Epithelial cell of proximal tubule (primary cell): ENCODE data around the gene VAV3. TPM values are rescaled to one million over a fixed set of nuclear protein-coding genes. Genes with fewer than 3 reads are reported as not detected.
"Not testable (repeated sequence)": the region's sequence is repeated elsewhere in the genome, so short reads cannot be mapped to it uniquely, and the experiment has no call there.

Experiments used
- DNase-seq: peaks from one replicate; pipeline ENCODE4 v3.0.0-alpha.2; 2011; ENCODE audit warnings: low read depth
- H3K4me3 ChIP-seq: 2 replicates; pipeline ENCODE4 v1.5.1; 2011; ENCODE audit warnings: low read depth, mild to moderate bottlenecking, low read length
- total RNA-seq: library from RNA; depleted of rRNA; stranded (reverse); fragments of >200 nt; gene quantifications from 2 replicates; pipeline ENCODE4 v1.2.3, GENCODE V29; 2015
- TF ChIP-seq, protein P1 (sequence below): conservative IDR thresholded peaks from 2 replicates; pipeline ENCODE4 v1.5.1; 2012; ENCODE audit warnings: low read depth, mild to moderate bottlenecking, low read length

The VAV3 gene
- total RNA-seq, 1 donor from 2014 or later, result 9.7 TPM

DNA sequence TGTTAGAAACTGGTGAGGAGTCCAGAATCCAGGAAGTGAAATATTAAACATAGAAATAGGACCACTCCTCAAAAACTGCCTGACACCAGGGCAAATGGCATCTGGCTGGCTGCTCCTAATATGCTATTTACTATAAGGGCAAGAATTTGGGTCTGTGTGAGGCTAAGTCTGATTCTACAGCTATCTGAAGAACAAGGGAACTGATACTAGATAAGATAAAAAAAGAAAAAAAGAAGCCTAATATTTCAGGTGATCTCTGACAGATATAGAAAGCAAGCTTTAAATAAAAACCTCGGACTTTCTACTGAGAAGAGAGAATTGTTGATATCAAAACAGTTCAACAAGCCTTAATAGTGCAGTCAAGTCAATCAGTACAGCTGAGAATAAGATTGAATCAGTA, 42.1 kb upstream of the VAV3 start:
- no peak for DNase-seq
- no peak overlapping the region for H3K4me3 ChIP-seq
- TF ChIP-seq, protein P1, sequence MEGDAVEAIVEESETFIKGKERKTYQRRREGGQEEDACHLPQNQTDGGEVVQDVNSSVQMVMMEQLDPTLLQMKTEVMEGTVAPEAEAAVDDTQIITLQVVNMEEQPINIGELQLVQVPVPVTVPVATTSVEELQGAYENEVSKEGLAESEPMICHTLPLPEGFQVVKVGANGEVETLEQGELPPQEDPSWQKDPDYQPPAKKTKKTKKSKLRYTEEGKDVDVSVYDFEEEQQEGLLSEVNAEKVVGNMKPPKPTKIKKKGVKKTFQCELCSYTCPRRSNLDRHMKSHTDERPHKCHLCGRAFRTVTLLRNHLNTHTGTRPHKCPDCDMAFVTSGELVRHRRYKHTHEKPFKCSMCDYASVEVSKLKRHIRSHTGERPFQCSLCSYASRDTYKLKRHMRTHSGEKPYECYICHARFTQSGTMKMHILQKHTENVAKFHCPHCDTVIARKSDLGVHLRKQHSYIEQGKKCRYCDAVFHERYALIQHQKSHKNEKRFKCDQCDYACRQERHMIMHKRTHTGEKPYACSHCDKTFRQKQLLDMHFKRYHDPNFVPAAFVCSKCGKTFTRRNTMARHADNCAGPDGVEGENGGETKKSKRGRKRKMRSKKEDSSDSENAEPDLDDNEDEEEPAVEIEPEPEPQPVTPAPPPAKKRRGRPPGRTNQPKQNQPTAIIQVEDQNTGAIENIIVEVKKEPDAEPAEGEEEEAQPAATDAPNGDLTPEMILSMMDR, result no peak

DNA sequence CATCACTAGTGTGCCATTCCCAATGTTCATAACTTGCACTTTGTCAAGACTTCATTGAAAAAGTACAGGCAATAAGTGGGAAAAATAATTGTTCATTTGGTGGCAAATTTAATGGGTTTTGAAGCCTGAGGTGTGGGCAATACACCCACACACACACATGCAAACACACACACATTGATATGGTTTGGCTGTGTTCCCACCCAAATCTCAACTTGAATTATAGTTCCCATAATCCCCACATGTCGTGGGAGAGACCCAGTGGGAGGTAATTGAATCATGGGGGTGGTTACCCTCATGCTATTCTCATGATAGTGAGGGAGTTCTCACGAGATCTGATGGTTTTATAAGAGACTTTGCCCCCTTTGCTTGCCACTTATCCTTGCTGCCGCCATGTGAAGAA, 39.9 kb upstream of the VAV3 start:
- DNase-seq, H3K4me3 ChIP-seq: not testable (repeated sequence)

DNA sequence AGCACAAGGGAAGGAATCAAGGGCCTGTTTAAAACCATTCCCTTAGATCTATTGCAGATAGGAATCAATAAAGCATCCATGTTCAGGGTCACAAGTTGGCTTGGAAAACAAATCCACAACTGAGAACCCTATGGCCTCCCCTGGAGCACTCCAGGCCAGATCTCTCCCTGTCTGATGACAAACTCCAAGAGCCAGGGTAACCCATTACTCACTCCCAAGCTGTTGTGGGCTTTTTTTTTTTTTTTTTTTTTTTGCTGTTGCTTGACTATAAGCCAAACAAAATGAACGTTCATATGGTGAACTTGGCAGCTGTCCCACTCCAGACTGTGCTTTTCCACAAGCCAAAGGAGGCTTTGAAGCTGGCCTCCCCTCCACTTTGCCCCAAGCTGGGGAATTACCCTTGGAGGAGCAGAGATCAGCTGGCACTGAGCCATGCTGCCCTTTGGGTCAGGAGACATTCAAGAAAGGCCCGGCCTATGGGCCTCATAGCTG, 35.7 kb upstream of the VAV3 start:
- no peak overlapping the region for H3K4me3 ChIP-seq
- DNase-seq, result peak; percentile 78
- TF ChIP-seq, protein P1, result no peak

DNA sequence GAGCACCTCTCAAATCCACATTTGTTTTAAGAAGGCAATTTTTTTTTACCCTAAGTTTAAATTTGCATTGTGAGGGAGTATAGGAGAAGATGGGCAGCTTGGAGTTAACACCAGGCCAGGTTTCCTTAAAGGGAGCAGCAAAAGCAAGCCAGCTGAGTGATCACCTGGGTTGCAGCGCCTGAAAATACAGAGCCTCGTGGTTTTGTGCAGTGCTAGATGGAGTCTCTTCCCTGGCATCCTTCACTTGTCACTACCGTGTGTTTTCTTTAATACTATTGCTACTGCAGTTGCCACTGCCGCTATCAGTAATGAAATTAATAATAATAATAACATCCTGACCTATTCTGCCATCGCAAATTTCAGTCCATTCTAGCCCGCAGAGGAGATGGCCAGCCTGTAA, 35.2 kb upstream of the VAV3 start:
- no peak for DNase-seq
- H3K4me3 ChIP-seq, result no peak overlapping the region
- TF ChIP-seq, protein P1, result no peak

DNA sequence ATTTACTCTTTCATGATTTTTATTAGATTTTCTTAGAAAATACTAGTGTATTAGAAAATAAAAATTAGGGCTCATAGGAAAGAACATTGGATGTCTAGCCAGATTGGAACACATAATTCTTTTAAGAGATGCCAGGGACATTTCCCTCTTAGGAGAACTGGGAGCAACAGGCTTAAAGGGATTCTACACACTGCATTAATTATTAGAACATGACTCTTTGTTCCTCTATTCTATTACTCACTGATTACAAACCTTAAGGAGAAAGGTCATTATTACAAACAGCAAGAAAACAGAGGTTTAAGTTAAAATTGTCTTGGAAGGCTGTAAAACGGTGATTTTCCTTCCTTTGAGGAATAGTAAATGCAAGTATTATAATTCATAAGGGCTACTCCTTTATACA, 32.9 kb upstream of the VAV3 start:
- DNase-seq, result no peak
- no peak overlapping the region for H3K4me3 ChIP-seq
- TF ChIP-seq, protein P1, result no peak

DNA sequence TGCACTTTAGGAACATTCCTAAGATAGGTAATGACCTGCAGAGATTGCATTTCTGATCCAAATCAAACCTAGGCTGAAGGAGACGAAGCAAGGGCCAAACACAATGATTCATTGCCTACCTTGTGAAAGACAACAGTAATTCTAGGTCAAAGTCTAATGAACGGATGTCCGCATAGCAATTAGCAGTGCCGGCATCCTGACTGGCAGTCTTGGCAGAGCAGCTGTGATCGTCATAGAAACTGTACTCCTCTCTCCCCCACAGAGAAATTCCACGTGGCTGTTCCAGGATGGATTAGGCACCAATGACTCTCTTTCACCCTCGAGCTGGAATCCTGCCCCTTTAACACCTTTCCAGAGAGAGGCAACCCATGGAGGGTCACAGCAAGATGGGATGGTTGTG, 28.9 kb upstream of the VAV3 start:
- DNase-seq, result peak; percentile 79
- H3K4me3 ChIP-seq, result no peak overlapping the region
- TF ChIP-seq, protein P1, result no peak

DNA sequence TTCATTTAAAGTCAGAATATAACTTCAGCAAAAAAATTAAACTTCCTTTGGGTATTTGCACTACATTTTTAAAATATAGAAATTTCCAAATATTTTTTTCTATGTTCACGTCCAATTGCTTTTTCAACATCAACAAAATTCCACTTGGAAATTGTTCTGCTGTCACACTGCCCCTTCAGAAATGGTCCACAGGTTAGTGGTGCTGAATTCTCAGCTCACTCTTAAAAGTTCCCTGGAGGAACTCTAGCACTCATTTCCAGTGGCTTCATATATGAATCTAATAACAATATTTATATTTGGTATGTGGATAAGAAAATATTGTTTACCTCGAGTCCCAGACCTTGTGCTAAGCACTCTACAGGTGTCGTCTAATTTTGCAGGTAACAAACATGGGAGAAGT, 27.4 kb upstream of the VAV3 start:
- no peak overlapping the region for H3K4me3 ChIP-seq
- TF ChIP-seq, protein P1, result no peak
- DNase-seq, result no peak
